Breast epithelium (tissue), 4 donors: ENCODE results near the gene RANBP1. TPM values are rescaled to one million over a fixed set of nuclear protein-coding genes. Genes with fewer than 3 reads are reported as not detected.

Experiments
- DNase-seq, 2 donors: peaks; one replicate each; pipeline ENCODE4 v3.0.0-alpha.2; 2019; ENCODE audit warnings: low spot score in 2 of 2
- H3K27ac ChIP-seq, 2 donors: fragments of 200-600 bp; sonication (generic) in 1 of 2; one replicate each; pipeline ENCODE4 v1.5.1; 2016 to 2019; ENCODE audit warnings: mild to moderate bottlenecking in 1 of 2
- H3K27me3 ChIP-seq, 2 donors: fragments of 200-600 bp; sonication (generic) in 1 of 2; one replicate each; pipeline versions ENCODE4 v1.5.1 to v1.6.0; 2017 to 2019; ENCODE audit warnings: control low read depth in 1 of 2, mild to moderate bottlenecking in 1 of 2
- H3K36me3 ChIP-seq: fragments of 200-600 bp; one replicate; pipeline ENCODE4 v1.5.1; 2019
- H3K4me1 ChIP-seq, 2 donors: fragments of 200-600 bp; sonication (generic); one replicate each; pipeline ENCODE4 v1.5.1; 2016 to 2019; ENCODE audit warnings: control low read depth in 1 of 2
- H3K4me3 ChIP-seq, 3 donors: fragments of 200-600 bp; sonication (generic); 1 replicate in 2 of 3; 2 replicates in 1 of 3; pipeline ENCODE4 v1.5.1; 2016 to 2019; ENCODE audit warnings: mild to moderate bottlenecking in 3 of 3, moderate library complexity in 2 of 3
- H3K9me3 ChIP-seq, 2 donors: fragments of 200-600 bp; sonication (generic) in 1 of 2; one replicate each; pipeline ENCODE4 v1.5.1; 2016 to 2019; ENCODE audit warnings: control low read depth in 1 of 2
- CTCF ChIP-seq, 3 donors: fragments of 450-650 bp; IDR thresholded peaks; one replicate each; pipeline ENCODE4 v1.5.1; 2016 to 2017; ENCODE audit warnings: antibody characterized with exemption in 3 of 3, mild to moderate bottlenecking in 3 of 3, moderate library complexity in 3 of 3
- POLR2A ChIP-seq: fragments of 450-650 bp; IDR thresholded peaks from one replicate; pipeline ENCODE4 v1.6.1; 2016; ENCODE audit warnings: antibody characterized with exemption, mild to moderate bottlenecking, moderate library complexity
- POLR2AphosphoS5 ChIP-seq, 3 donors: sonication (generic); formaldehyde crosslinking; IDR thresholded peaks; one replicate each; pipeline ENCODE4 v1.6.1; 2017; ENCODE audit warnings: antibody characterized with exemption in 3 of 3
- intact Hi-C: fragments of 100-400 bp; cut with DNase I; formaldehyde crosslinking; loops from one replicate; pipeline ENCODE4 v1.15.1; 2023; ENCODE audit warnings: low total_unique reads
- total RNA-seq, 3 donors: library from RNA; depleted of rRNA; stranded (reverse); fragments of >200 nt; gene quantifications; one replicate each; pipeline ENCODE4 v1.1.0, GENCODE V29; 2016

Gene RANBP1
- total RNA-seq, 3 donors from 2014 or later = 131 to 202 (median 146) TPM

GRCh38 chr22:20105456-20106204 is 10.3 kb upstream of the RANBP1 start:
- intact Hi-C loops = no loop called here
- no peak for DNase-seq
- Histone ChIP-seq H3K9me3 (no peaks in the 10 kb centered on the region), H3K4me3 (no peak overlapping the region), H3K4me1 (no peaks in the 10 kb centered on the region), H3K27ac (no peak overlapping the region), H3K36me3 (peaks cover 12% of the 10 kb centered on the region), H3K27me3 (no peaks in the 10 kb centered on the region)
- TF ChIP-seq POLR2AphosphoS5 (IDR thresholded peaks at IDR 0.05) (no peak), POLR2A (no peak), CTCF (IDR thresholded peaks at IDR 0.05) (no peak)

GRCh38 chr22:20106205-20106848 is 9.6 kb upstream of the RANBP1 start:
- H3K27ac ChIP-seq = no peak overlapping the region
- intact Hi-C loops = no loop called here
- H3K4me3 ChIP-seq = no peak overlapping the region
- peaks cover 12% of the 10 kb centered on the region for H3K36me3 ChIP-seq
- no peaks in the 10 kb centered on the region for H3K9me3 ChIP-seq
- no peak for TF ChIP-seq POLR2AphosphoS5 (IDR thresholded peaks at IDR 0.05)
- TF ChIP-seq POLR2A = no peak
- no peak for TF ChIP-seq CTCF (IDR thresholded peaks at IDR 0.05)
- DNase-seq = no peak
- H3K27me3 ChIP-seq = no peaks in the 10 kb centered on the region
- no peaks in the 10 kb centered on the region for H3K4me1 ChIP-seq

- intact Hi-C loops = no loop called here
- no peaks in the 10 kb centered on the region for H3K4me1 ChIP-seq
- TF ChIP-seq POLR2A (no peak), CTCF (IDR thresholded peaks at IDR 0.05) (no peak)
- DNase-seq = no peak
- H3K27ac ChIP-seq = no peak overlapping the region
- peaks cover 12% of the 10 kb centered on the region for H3K36me3 ChIP-seq
- H3K9me3 ChIP-seq = no peaks in the 10 kb centered on the region
- H3K4me3 ChIP-seq = no peak overlapping the region
- H3K27me3 ChIP-seq = no peaks in the 10 kb centered on the region
Measured at GRCh38 chr22:20106849-20107237, 9.1 kb upstream of the RANBP1 start.

GRCh38 chr22:20107471-20107901 is 8.4 kb upstream of the RANBP1 start:
- Histone ChIP-seq H3K36me3 (peaks cover 12% of the 10 kb centered on the region), H3K4me3 (no peak overlapping the region), H3K27me3 (no peaks in the 10 kb centered on the region), H3K4me1 (no peaks in the 10 kb centered on the region), H3K9me3 (no peaks in the 10 kb centered on the region), H3K27ac (no peak overlapping the region)
- no peak for DNase-seq
- no peak for TF ChIP-seq POLR2A
- TF ChIP-seq POLR2AphosphoS5 (IDR thresholded peaks at IDR 0.05) = no peak
- TF ChIP-seq CTCF (IDR thresholded peaks at IDR 0.05) = no peak
- intact Hi-C loops = no loop called here

DNA sequence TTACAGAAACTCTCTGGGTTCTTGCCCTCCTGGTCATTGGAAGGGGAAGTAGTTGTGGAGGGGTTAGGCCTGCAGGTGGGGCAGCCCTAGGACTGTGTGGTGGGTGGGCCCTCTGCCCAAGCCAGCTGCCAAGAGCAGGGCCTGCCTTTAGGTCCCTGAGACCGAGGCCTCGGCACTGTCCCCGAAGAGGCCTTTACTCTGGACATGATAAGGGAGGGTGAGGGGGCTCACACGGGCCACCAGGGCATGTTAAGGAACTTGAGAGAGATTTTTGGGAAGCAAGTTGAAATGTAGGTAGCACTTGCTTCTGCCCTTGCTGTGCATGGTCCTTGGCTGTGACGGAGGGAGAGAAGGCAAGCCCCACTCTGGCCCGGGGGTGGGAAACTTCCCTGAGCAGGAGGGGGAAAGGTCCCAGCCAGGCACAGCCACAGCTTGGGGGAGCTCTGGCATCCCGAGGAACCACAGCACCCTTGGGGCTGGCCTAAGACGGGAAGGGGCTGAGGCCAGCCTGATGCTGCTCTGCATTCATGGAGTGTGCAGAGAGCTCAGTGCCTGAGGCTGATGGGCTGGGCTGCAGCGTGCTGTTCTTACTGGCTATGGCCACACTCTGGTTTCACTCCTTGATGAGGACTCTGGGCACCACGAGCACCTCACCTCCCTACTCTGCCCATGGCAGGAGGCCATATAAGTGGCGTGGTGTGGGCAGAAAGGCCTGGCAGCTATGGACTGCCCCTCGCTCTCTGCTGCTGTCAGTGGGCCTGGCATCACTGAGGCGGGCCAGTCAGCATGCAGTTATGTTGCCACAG is 7.8 kb upstream of the RANBP1 start:
- TF ChIP-seq POLR2A (no peak), CTCF (IDR thresholded peaks at IDR 0.05) (no peak), POLR2AphosphoS5 (IDR thresholded peaks at IDR 0.05) (no peak)
- H3K27me3 ChIP-seq = no peaks in the 10 kb centered on the region
- intact Hi-C loops = no loop called here
- H3K27ac ChIP-seq = no peak overlapping the region
- no peaks in the 10 kb centered on the region for H3K9me3 ChIP-seq
- no peak overlapping the region for H3K4me3 ChIP-seq
- no peaks in the 10 kb centered on the region for H3K4me1 ChIP-seq
- H3K36me3 ChIP-seq = peaks cover 12% of the 10 kb centered on the region
- DNase-seq = no peak
